Measurements from ENCODE around the gene DNAJA4. TPM values are rescaled to one million over a fixed set of nuclear protein-coding genes. Genes with fewer than 3 reads are reported as not detected.

Gene DNAJA4
- total and polyA plus RNA-seq, 2 of the 13 experiments (the other 11 are each of a cell fraction or from before 2014, with no cell fraction given): not detected

DNA sequence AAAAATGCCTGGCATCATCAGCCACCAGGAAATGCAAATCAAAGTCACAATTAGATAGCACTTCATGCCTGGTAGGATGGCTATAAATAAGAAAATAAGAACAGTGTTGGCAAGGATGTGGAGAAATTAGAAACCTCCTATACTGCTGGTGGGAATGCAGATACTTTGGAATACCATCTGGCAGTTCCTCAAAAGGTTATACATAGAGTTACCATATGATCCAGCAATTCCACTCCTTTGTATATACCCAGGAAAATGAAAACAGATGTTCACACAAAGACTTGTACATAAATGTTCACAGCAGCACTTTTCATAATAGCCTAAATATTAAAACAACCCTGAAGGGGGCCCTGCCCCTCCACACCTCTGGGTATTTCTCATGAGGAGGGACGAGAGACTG is 43.6 kb upstream of the DNAJA4 start:
- Histone ChIP-seq H3K9ac (ENCODE audit: insufficient read depth, low read depth, low read length) (no peak overlapping the region), H3K79me2 (ENCODE audit: insufficient read depth, low read length) (no peaks in the 10 kb centered on the region), H3K27me3 (ENCODE audit: control insufficient read depth in 1 of 2, insufficient read depth in 2 of 2, low read length in 2 of 2) (no peaks in the 10 kb centered on the region; a peak in 3 of 5 replicates), H3K9me3 (ENCODE audit: low read length) (peaks cover 4% of the 10 kb centered on the region; the same call in 1 of the 2 replicates), H2AFZ (ENCODE audit: low read length) (no peak overlapping the region), H3K36me3 (replicated peaks in 1 of 2; ENCODE audit: control insufficient read depth in 1 of 2, insufficient read depth in 2 of 2, low read length in 2 of 2) (no peaks in the 10 kb centered on the region), H3K27ac (ENCODE audit: extremely low read length, insufficient read depth, low read length) (no peak overlapping the region), H4K20me1 (ENCODE audit: insufficient read depth, low read length) (no peaks in the 10 kb centered on the region), H3K4me2 (ENCODE audit: low read depth, low read length) (no peak overlapping the region), H3K4me1 (ENCODE audit: insufficient read depth, low read length) (no peaks in the 10 kb centered on the region), H3K4me3 (replicated peaks in 1 of 3; ENCODE audit: insufficient read depth in 1 of 3, low read depth in 2 of 3, low read length in 3 of 3) (no peak overlapping the region)
- in situ Hi-C loops (cut with HindIII; ENCODE audit: extremely low pct_ligation_motif_present, low pct_unique_long_range_greater_than_20kb) (no loop called here), intact Hi-C loops (cut with micrococcal nuclease; ENCODE audit: unreplicated experiment) (no loop called here)
- ATAC-seq (no peak), FAIRE-seq (no peak), DNase-seq (ENCODE audit: low spot score) (no peak)
- 0% methylated on average over 1 of the region's 1 CpG for WGBS (ENCODE audit: low lambda C conversion rate)
- TF ChIP-seq ZNF614 (CRISPR knock-in tag; IDR thresholded peaks at IDR 0.05; ENCODE audit: borderline replicate concordance) (no peak), RELA (CRISPR knock-in tag; IDR thresholded peaks at IDR 0.05) (no peak), WIZ (CRISPR knock-in tag; IDR thresholded peaks at IDR 0.05) (no peak), DNMT1 (CRISPR knock-in tag; IDR thresholded peaks at IDR 0.05) (no peak), ZNF678 (CRISPR knock-in tag; IDR thresholded peaks at IDR 0.05) (no peak), CREM (IDR thresholded peaks at IDR 0.05) (no peak), CREM (CRISPR knock-in tag; IDR thresholded peaks at IDR 0.05) (no peak)
- ChIA-PET POLR2A (no interaction called here), CTCF (ENCODE audit: low intra/inter-chr PET ratio, low total read pairs) (no interaction called here)
- no TSS peak for BruUV-seq (replicated peaks)

DNA sequence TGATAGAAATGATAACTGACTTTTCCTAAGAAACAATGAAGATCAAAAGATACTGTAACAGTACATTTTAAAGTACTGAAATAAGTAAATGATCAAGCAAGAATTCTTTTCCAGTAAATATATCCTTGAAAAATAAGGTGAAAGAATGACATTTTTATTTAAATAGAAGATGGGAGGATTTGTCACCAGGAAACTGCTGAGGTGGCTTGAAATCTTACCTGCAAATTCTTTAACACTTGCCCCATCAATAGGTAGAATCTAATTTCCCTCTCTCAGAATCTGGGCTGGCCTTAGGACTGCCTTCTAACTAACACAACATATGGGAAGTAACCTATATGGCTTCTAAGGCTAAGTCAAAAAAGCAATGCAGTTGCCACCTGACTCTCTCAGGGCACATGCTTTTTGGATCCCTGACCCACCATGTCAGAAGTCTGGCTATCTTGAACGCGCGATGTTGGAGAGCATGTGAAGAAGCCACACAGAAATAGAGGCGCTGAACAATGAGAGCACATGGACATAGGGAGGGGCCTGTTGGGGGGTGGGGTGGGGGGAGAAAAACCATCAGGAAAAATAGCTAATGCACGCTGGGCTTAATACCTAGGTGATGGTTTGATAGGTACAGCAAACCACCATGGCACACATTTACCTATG is 41.5 kb upstream of the DNAJA4 start:
- Histone ChIP-seq H3K27ac (ENCODE audit: extremely low read length, insufficient read depth, low read length) (no peak overlapping the region), H3K4me1 (ENCODE audit: insufficient read depth, low read length) (no peaks in the 10 kb centered on the region), H4K20me1 (ENCODE audit: insufficient read depth, low read length) (no peaks in the 10 kb centered on the region), H2AFZ (ENCODE audit: low read length) (no peak overlapping the region), H3K9ac (ENCODE audit: insufficient read depth, low read depth, low read length) (no peak overlapping the region), H3K79me2 (ENCODE audit: insufficient read depth, low read length) (no peaks in the 10 kb centered on the region), H3K27me3 (ENCODE audit: control insufficient read depth in 1 of 2, insufficient read depth in 2 of 2, low read length in 2 of 2) (no peaks in the 10 kb centered on the region; a peak in 2 of 5 replicates), H3K4me2 (ENCODE audit: low read depth, low read length) (no peak overlapping the region), H3K9me3 (ENCODE audit: low read length) (peaks cover 6% of the 10 kb centered on the region; the same call in 1 of the 2 replicates), H3K4me3 (replicated peaks in 1 of 3; ENCODE audit: insufficient read depth in 1 of 3, low read depth in 2 of 3, low read length in 3 of 3) (no peak overlapping the region), H3K36me3 (replicated peaks in 1 of 2; ENCODE audit: control insufficient read depth in 1 of 2, insufficient read depth in 2 of 2, low read length in 2 of 2) (no peaks in the 10 kb centered on the region)
- 69% methylated on average over 5 of the region's 5 CpGs for WGBS (ENCODE audit: low lambda C conversion rate)
- TF ChIP-seq MAFK (conservative IDR thresholded peaks at IDR 0.05 in 1 of 2, IDR thresholded peaks at IDR 0.05 in 1 of 2; ENCODE audit: low read length in 2 of 2): peak; percentile 34 to 68; a peak in 3 of 4 replicates
- no peak for TF ChIP-seq AGO2 (optimal IDR thresholded peaks at IDR 0.05; ENCODE audit: low read depth, low read length)
- no peak for TF ChIP-seq ZFP62 (CRISPR knock-in tag; IDR thresholded peaks at IDR 0.05)
- TF ChIP-seq, protein P1, sequence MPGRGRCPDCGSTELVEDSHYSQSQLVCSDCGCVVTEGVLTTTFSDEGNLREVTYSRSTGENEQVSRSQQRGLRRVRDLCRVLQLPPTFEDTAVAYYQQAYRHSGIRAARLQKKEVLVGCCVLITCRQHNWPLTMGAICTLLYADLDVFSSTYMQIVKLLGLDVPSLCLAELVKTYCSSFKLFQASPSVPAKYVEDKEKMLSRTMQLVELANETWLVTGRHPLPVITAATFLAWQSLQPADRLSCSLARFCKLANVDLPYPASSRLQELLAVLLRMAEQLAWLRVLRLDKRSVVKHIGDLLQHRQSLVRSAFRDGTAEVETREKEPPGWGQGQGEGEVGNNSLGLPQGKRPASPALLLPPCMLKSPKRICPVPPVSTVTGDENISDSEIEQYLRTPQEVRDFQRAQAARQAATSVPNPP (CRISPR knock-in tag; IDR thresholded peaks at IDR 0.05): no peak
- no peak for TF ChIP-seq ZBTB8A (CRISPR knock-in tag; IDR thresholded peaks at IDR 0.05; ENCODE audit: borderline replicate concordance, low read depth)
- TF ChIP-seq MAFF (IDR thresholded peaks at IDR 0.05; ENCODE audit: low read depth, low read length): peak; percentile 36; the same call in 1 of the 2 replicates
- no peak for TF ChIP-seq NR2C2 (CRISPR knock-in tag; IDR thresholded peaks at IDR 0.05; ENCODE audit: borderline replicate concordance)
- CTCF ChIA-PET (ENCODE audit: low intra/inter-chr PET ratio, low total read pairs): no interaction called here
- FAIRE-seq: no peak
- no TSS peak for BruUV-seq (replicated peaks)
- POLR2A ChIA-PET: no interaction called here
- ATAC-seq: no peak
- intact Hi-C loops (cut with micrococcal nuclease; ENCODE audit: unreplicated experiment) (no loop called here), in situ Hi-C loops (cut with HindIII; ENCODE audit: extremely low pct_ligation_motif_present, low pct_unique_long_range_greater_than_20kb) (no loop called here)
- no peak for DNase-seq (ENCODE audit: low spot score)

Measured in HepG2 (cell line).